Astrocyte of the cerebellum (primary cell): Measurements from ENCODE around the gene QRICH2.
"Not testable (repeated sequence)": the region's sequence is repeated elsewhere in the genome, so short reads cannot be mapped to it uniquely, and the experiment has no call there.

Source experiments
- DNase-seq: peaks from one replicate; pipeline ENCODE4 v3.0.0-alpha.2; 2011; ENCODE audit warnings: low read depth
- H3K4me3 ChIP-seq: 2 replicates; pipeline ENCODE4 v1.5.1; 2011; ENCODE audit warnings: mild to moderate bottlenecking, low read depth, low read length, moderate library complexity
- in situ Hi-C: cut with HindIII; loops from 2 replicates; pipeline ENCODE4 v1.10.0; 2017; ENCODE audit warnings: low sequenced_read_pairs
- TF ChIP-seq, protein P1 (sequence below): IDR thresholded peaks from 2 replicates; pipeline ENCODE4 v1.5.1; 2012; ENCODE audit warnings: low read length, low read depth, moderate library complexity, mild to moderate bottlenecking; ENCODE audit errors: missing control alignments

QRICH2 gene

DNA sequence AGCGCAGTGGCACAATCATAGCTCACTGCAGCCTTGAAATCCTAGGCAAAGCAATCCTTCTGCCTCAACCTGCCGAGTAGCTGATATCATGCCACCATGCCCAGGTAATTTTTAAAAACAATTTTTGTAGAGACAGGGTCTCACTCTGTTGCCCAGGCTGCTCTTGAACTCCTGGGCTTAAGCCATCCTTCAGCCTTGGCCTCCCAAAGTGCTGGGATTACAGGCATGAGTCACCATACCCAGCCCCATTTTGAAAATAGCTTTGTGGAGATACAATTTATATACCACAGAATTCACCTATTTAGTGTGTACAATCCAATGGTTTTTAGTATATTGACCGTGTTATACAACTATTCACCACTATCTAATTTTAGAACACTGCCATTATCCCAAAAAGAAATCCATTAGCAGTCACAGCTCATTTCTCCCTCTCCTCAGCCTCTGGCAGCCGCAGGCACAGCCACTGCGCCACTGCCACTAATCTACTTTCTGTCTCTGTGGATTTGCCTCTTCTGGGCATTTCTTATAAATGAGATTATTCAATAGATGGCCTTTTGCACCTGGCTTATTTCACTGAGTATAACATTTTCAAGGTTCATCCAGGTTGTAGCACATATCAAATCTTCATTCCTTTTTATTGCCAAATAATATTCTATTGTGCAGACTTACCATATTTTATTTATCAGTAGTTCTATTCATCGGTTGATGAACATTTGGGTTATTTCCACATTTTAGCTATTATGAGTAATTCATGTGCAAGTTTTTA is 74.3 kb downstream of the QRICH2 start:
- DNase-seq = no peak
- TF ChIP-seq, protein P1, sequence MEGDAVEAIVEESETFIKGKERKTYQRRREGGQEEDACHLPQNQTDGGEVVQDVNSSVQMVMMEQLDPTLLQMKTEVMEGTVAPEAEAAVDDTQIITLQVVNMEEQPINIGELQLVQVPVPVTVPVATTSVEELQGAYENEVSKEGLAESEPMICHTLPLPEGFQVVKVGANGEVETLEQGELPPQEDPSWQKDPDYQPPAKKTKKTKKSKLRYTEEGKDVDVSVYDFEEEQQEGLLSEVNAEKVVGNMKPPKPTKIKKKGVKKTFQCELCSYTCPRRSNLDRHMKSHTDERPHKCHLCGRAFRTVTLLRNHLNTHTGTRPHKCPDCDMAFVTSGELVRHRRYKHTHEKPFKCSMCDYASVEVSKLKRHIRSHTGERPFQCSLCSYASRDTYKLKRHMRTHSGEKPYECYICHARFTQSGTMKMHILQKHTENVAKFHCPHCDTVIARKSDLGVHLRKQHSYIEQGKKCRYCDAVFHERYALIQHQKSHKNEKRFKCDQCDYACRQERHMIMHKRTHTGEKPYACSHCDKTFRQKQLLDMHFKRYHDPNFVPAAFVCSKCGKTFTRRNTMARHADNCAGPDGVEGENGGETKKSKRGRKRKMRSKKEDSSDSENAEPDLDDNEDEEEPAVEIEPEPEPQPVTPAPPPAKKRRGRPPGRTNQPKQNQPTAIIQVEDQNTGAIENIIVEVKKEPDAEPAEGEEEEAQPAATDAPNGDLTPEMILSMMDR = no peak
- in situ Hi-C loops = no loop called here
- H3K4me3 ChIP-seq = no peak overlapping the region

DNA sequence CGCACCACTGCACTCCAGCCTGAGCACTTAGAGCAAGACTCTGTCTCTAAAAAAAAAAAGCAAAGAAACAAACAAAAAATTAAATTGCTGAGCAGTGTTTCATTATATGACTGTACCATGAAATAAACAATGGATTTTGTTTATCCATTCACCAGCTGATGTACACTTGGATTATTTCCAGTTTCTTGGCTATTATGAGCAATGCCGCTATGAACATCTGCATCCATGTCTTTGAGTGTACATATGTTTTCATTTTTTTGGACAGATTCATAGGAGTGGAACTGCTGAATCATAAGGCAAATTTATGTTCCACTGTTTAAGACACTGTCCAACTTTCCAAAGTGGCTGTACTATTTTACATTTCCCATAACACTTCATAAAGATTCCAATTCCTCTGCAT is 75.7 kb downstream of the QRICH2 start:
- in situ Hi-C loops = no loop called here
- TF ChIP-seq, protein P1 = no peak

DNA sequence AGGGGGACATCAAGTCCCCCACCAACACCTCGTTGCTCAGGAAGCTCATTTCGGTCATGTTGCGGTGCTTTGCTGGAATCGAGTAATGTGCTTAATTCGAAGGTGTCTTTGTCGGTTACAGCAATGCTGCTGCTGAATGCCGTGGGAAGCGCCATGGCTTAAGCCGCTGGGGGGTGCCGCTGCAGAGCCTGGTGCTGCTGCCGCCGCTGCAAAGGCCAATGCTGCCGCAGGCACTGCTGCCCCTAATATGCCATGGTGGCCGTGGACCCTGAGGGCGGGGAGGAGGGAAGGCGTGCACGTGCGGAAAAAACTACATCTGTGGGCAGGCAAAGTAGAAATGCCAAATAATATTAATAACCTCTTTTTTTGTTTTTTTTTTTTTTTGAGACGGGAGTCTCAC is 81.3 kb downstream of the QRICH2 start:
- DNase-seq, in situ Hi-C loops, H3K4me3 ChIP-seq: not testable (repeated sequence)

More for the DNA sequence above, 75.7 kb downstream of the QRICH2 start:
- no peak for DNase-seq
- H3K4me3 ChIP-seq = no peak overlapping the region

DNA sequence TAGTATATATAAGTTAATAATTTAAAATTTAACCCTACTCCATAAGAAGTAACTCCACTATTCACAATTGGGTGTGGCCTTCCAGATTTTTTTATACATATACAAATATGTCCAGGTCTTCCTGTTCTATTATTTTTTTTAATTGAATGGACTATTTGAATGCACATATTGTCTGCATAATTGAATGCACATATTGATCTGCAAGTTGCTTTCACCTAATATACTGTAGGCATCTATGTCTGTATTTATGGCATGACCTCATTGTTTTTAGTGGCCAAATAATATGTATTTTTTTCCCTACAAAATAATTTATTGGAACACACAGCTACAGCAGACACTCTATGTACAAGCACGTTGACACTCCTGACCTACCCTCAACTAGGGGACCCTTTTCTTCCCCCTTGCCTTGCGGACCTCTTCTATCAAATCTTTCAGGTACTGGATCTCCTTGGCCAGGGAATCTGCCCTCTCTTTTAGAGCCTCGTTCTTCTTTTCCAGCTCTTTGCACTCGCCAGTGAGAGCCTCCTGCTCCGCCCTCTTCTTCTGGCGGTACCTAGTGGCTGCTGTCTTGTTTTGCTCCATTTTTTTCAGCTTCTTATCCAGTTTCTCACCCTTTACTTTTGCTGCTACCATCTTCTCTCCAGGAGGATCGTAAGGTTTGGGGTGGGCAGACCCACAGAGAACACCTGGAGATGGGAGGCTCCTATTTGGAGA is 82.5 kb downstream of the QRICH2 start:
- in situ Hi-C loops, DNase-seq, H3K4me3 ChIP-seq: not testable (repeated sequence)
